HEK293T (cell line): Measurements from ENCODE around the gene COLGALT1.
"Not testable (repeated sequence)": the region's sequence is repeated elsewhere in the genome, so short reads cannot be mapped to it uniquely, and the experiment has no call there.

Source experiments
- CTCF ChIA-PET: fragments of 350-600 bp; formaldehyde crosslinking; extraction: SDS; loops from one replicate; lab custom pipeline; 2021; ENCODE audit warnings: antibody characterized with exemption, inconsistent platforms; lab: Yijun Ruan, JAX
- POLR2A ChIA-PET: fragments of 350-600 bp; formaldehyde crosslinking; extraction: SDS; loops from one replicate; lab custom pipeline; 2020; ENCODE audit warnings: antibody characterized with exemption, inconsistent platforms; lab: Yijun Ruan, JAX
- DNase-seq: peaks from one replicate; pipeline ENCODE4 v3.0.0; 2012; ENCODE audit warnings: mixed read lengths; ENCODE audit errors: extremely low spot score
- ARNT ChIP-seq: fragments of 450-650 bp; IDR thresholded peaks from 2 replicates; pipeline ENCODE4 v1.6.1; 2017; ENCODE audit warnings: mild to moderate bottlenecking
- BHLHE40 ChIP-seq: fragments of 450-650 bp; IDR thresholded peaks from 2 replicates; pipeline ENCODE4 v1.6.1; 2016; ENCODE audit warnings: mild to moderate bottlenecking, moderate library complexity, borderline replicate concordance
- CTBP1 ChIP-seq: fragments of 450-650 bp; IDR thresholded peaks from 2 replicates; pipeline ENCODE4 v1.6.1; 2016; ENCODE audit warnings: borderline replicate concordance
- ELF4 ChIP-seq: fragments of 450-650 bp; IDR thresholded peaks from 2 replicates; pipeline ENCODE4 v1.6.1; 2017; ENCODE audit warnings: antibody characterized with exemption
- FOXA1 ChIP-seq: fragments of 450-650 bp; IDR thresholded peaks from 2 replicates; pipeline ENCODE4 v1.6.1; 2016; ENCODE audit warnings: mild to moderate bottlenecking
- FOXK2 ChIP-seq: fragments of 450-650 bp; IDR thresholded peaks from 2 replicates; pipeline ENCODE4 v1.6.1; 2016; ENCODE audit warnings: mild to moderate bottlenecking
- FOXM1 ChIP-seq: fragments of 450-650 bp; IDR thresholded peaks from 2 replicates; pipeline ENCODE4 v1.6.1; 2017; ENCODE audit warnings: mild to moderate bottlenecking, borderline replicate concordance
- HDGF ChIP-seq: fragments of 450-650 bp; IDR thresholded peaks from 2 replicates; pipeline ENCODE4 v1.6.1; 2017; ENCODE audit warnings: antibody characterized with exemption, borderline replicate concordance
- L3MBTL2 ChIP-seq: fragments of 450-650 bp; conservative IDR thresholded peaks from 2 replicates; pipeline ENCODE4 v1.6.1; 2016; ENCODE audit warnings: mild to moderate bottlenecking
- LEF1 ChIP-seq: fragments of 450-650 bp; IDR thresholded peaks from 2 replicates; pipeline ENCODE4 v1.6.1; 2017; ENCODE audit warnings: mild to moderate bottlenecking, borderline replicate concordance
- NFRKB ChIP-seq: fragments of 450-650 bp; IDR thresholded peaks from 2 replicates; pipeline ENCODE4 v1.6.1; 2016; ENCODE audit warnings: mild to moderate bottlenecking, moderate library complexity
- SP1 ChIP-seq: fragments of 450-650 bp; IDR thresholded peaks from 2 replicates; pipeline ENCODE4 v1.6.1; 2017
- SUZ12 ChIP-seq: fragments of 450-650 bp; IDR thresholded peaks from 2 replicates; pipeline ENCODE4 v1.6.1; 2016; ENCODE audit warnings: mild to moderate bottlenecking
- TARDBP ChIP-seq: fragments of 450-650 bp; IDR thresholded peaks from 2 replicates; pipeline ENCODE4 v1.6.1; 2016
- ZNF384 ChIP-seq: fragments of 450-650 bp; IDR thresholded peaks from 2 replicates; pipeline ENCODE4 v1.6.1; 2016
- TF ChIP-seq, protein P1 (sequence below): fragments of 450-650 bp; IDR thresholded peaks from 2 replicates; pipeline ENCODE4 v1.6.1; 2016

The COLGALT1 gene

DNA sequence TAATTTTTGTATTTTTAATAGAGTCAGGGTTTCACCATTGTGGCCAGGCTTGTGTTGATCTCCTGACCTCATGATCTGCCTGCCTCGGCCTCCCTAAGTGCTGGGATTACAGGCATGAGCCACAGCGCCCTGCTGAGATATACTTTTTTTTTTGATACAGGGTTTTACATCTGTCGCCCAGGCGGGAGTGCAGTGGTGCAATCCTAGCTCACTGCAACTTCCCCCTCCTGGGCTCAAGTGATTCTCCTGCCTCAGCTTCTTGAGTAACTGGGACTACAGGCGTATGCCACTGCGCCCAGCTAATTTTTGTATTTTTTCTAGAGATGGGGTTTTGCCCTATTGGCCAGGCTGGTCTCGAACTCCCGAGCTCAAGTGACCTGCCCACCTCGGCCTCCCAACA, 2.0 kb downstream of the COLGALT1 start:
- no peak for TF ChIP-seq TARDBP
- TF ChIP-seq SUZ12: no peak
- no peak for TF ChIP-seq FOXM1
- no peak for TF ChIP-seq FOXA1
- no peak for TF ChIP-seq ELF4
- TF ChIP-seq CTBP1: no peak
- TF ChIP-seq FOXK2: no peak
- TF ChIP-seq, protein P1, sequence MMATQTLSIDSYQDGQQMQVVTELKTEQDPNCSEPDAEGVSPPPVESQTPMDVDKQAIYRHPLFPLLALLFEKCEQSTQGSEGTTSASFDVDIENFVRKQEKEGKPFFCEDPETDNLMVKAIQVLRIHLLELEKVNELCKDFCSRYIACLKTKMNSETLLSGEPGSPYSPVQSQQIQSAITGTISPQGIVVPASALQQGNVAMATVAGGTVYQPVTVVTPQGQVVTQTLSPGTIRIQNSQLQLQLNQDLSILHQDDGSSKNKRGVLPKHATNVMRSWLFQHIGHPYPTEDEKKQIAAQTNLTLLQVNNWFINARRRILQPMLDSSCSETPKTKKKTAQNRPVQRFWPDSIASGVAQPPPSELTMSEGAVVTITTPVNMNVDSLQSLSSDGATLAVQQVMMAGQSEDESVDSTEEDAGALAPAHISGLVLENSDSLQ: no peak
- TF ChIP-seq ZNF384: no peak
- POLR2A ChIA-PET: interaction anchor here (1.8 to 2.5 kb wide), 2 partner anchors 47 to 48 kb away, joined by 6 to 9 read pairs; partner anchors contain the start of gene PGLS
- no peak for DNase-seq
- CTCF ChIA-PET: interaction anchor here (1.1 kb wide), 1 partner anchor 16 kb away, joined by 4 read pairs; no protein-coding TSS in a partner anchor

DNA sequence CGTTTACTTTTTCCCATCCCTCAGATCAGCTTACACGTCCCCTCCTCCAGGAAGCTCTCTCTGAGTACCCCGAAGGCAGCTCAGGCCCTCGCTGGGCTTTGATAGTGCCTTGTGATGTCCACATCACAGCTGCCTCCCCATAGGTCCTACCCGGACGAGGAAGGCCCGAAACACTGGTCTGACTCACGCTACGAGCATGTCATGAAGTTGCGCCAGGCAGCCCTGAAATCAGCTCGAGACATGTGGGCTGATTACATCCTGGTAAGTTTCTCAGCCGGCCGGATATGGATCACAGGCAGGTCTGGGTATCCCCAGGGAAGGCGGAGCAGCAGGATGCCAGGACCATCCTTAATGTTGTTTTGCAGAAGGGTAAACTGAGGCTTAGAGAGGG, 4.8 kb downstream of the COLGALT1 start:
- TF ChIP-seq FOXA1: no peak
- no peak for TF ChIP-seq BHLHE40
- TF ChIP-seq HDGF: no peak
- TF ChIP-seq NFRKB: no peak
- no peak for TF ChIP-seq TARDBP
- TF ChIP-seq FOXK2: no peak
- no peak for TF ChIP-seq ELF4
- TF ChIP-seq FOXM1: no peak
- no peak for TF ChIP-seq SUZ12
- TF ChIP-seq SP1: no peak
- TF ChIP-seq CTBP1: no peak
- no peak for TF ChIP-seq L3MBTL2
- TF ChIP-seq, protein P1: no peak
- no peak for TF ChIP-seq ARNT
- no peak for TF ChIP-seq LEF1
- CTCF ChIA-PET: interaction anchor here (0.8 kb wide), 1 partner anchor 13 kb away, joined by 3 read pairs; no protein-coding TSS in a partner anchor
- DNase-seq: no peak
- POLR2A ChIA-PET: no interaction called here

GRCh38 chr19:17562097-17562496, 6.6 kb downstream of the COLGALT1 start:
- CTCF ChIA-PET: no interaction called here
- TF ChIP-seq ARNT: no peak
- TF ChIP-seq LEF1: no peak
- TF ChIP-seq, protein P1: no peak
- TF ChIP-seq FOXK2: no peak
- TF ChIP-seq FOXA1: no peak
- TF ChIP-seq ZNF384: no peak
- no peak for TF ChIP-seq SUZ12
- TF ChIP-seq ELF4: no peak
- no peak for TF ChIP-seq SP1
- TF ChIP-seq NFRKB: no peak
- no peak for TF ChIP-seq HDGF
- TF ChIP-seq L3MBTL2: no peak
- TF ChIP-seq FOXM1: no peak
- no peak for DNase-seq
- POLR2A ChIA-PET: no interaction called here

GRCh38 chr19:17562561-17562960, 7.1 kb downstream of the COLGALT1 start:
- TF ChIP-seq NFRKB (no peak), CTBP1 (no peak), L3MBTL2 (no peak), SP1 (no peak), FOXK2 (no peak), FOXA1 (no peak), ELF4 (no peak), ZNF384 (no peak), SUZ12 (no peak), TARDBP (no peak), FOXM1 (no peak)
- TF ChIP-seq, protein P1: no peak
- no peak for DNase-seq
- CTCF ChIA-PET: no interaction called here
- POLR2A ChIA-PET: interaction anchor here (0.6 kb wide), 1 partner anchor 43 kb away, joined by 3 read pairs; no protein-coding TSS in a partner anchor

DNA sequence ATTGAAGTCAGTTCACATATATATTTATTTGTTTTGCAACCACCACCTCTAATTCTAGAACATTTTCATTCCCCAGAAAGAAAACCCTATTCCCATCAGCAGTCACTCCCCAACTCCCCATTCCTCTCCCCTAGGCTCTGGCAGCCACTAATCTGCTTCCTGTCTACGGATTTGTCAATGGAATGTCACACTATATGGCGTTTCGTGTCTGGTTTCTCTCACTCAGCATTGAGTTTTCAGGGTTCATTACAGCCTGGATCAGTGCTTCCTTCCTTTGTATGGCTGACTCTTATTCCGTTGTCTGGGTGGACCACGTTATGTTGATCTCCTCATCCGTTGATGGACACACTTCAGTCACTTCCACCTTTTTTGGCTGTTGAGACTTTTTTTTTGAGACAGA, 9.3 kb downstream of the COLGALT1 start:
- DNase-seq: peak; percentile 1
- POLR2A ChIA-PET: no interaction called here
- CTCF ChIA-PET: no interaction called here
- TF ChIP-seq L3MBTL2: no peak

DNA sequence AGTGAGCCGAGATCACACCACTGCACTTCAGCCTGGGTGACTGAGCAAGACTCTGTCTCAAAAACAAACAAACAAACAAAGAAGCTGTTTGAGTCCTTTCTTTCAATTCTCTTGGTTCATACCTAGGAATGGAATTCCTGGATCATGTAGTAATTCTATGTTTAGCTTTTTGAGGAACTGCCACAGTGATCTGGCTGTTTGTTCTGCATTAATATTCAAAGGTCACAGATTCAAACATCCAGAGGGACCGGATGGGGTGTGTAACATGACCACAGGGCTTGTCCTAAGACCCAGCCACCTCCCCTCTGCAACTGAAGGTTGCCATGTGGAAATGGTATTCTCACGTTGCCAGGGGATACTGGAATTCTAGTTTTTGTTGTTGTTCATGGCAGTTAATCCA, 10.2 kb downstream of the COLGALT1 start:
- ChIA-PET CTCF (no interaction called here), POLR2A (no interaction called here)
- no peak for TF ChIP-seq NFRKB

GRCh38 chr19:17567940-17568339, 12.5 kb downstream of the COLGALT1 start:
- no peak for DNase-seq
- no peak for TF ChIP-seq FOXA1
- no peak for TF ChIP-seq TARDBP
- no peak for TF ChIP-seq BHLHE40
- TF ChIP-seq LEF1: no peak
- TF ChIP-seq NFRKB: no peak
- no peak for TF ChIP-seq SUZ12
- TF ChIP-seq CTBP1: no peak
- TF ChIP-seq FOXK2: no peak
- TF ChIP-seq HDGF: no peak
- no peak for TF ChIP-seq FOXM1
- no peak for TF ChIP-seq ZNF384
- TF ChIP-seq SP1: no peak
- TF ChIP-seq, protein P1: no peak
- no peak for TF ChIP-seq ELF4
- TF ChIP-seq ARNT: no peak
- no peak for TF ChIP-seq L3MBTL2
- CTCF ChIA-PET: no interaction called here
- POLR2A ChIA-PET: no interaction called here

More for the DNA sequence above, 10.2 kb downstream of the COLGALT1 start:
- DNase-seq: no peak

DNA sequence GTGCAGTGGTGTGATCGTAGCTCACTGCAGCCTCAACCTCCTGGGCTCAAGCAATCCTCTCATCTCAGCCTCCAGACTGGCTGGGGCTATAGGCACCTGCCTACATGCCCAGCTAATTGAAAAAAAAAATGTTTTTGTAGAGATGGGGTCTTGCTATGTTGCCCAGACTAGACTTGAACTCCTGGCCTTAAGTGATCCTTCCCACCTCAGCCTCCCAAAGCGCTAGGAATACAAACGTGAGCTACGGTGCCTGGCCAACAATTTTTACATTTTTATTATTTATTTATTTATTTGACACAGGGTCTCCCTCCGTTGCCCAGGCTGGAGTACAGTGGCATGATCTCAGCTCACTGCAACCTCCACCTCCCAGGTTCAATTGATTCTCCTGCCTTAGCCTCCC, 14.8 kb downstream of the COLGALT1 start:
- CTCF ChIA-PET: interaction anchor here (0.7 kb wide), 1 partner anchor 631 kb away, joined by 5 read pairs; no protein-coding TSS in a partner anchor
- DNase-seq, POLR2A ChIA-PET: not testable (repeated sequence)
